AG20443 (cell line): Measurements from ENCODE around the gene DYNLT4.
"Not testable (repeated sequence)": the region's sequence is repeated elsewhere in the genome, so short reads cannot be mapped to it uniquely, and the experiment has no call there.

Source experiments
- DNase-seq: peaks from one replicate; pipeline ENCODE4 v3.0.0; 2012; ENCODE audit warnings: low spot score, mixed read lengths

Gene DYNLT4

DNA sequence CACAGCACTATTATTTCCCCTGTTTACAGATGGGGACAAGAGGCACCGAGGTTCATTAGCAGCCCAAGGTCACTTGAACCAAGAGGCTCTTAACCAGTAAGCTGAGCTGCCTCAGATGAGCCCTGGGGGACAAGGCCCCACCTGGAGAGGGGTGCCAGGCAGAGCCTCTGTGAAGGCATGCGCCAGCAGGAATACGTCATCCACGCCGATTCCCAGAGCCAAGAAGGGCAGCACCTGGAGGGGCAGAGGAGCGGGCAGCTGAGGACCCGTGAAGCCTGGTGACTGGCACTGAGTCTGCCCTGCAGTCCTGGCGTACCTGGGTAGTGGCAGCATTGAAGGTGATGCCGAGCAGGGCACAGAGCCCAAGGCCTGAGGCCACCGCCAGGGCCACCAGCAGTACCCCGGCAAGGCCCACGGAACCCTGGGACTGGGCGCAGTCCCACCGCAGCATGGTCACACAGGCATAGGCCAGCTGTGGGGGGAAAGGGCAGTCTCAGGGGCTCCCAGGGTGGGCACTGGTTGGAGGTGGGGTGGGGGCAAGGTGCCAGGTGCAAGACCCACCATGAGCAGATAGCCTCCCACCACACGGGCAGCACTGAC, 21.8 kb upstream of the DYNLT4 start:
- DNase-seq: no peak

DNA sequence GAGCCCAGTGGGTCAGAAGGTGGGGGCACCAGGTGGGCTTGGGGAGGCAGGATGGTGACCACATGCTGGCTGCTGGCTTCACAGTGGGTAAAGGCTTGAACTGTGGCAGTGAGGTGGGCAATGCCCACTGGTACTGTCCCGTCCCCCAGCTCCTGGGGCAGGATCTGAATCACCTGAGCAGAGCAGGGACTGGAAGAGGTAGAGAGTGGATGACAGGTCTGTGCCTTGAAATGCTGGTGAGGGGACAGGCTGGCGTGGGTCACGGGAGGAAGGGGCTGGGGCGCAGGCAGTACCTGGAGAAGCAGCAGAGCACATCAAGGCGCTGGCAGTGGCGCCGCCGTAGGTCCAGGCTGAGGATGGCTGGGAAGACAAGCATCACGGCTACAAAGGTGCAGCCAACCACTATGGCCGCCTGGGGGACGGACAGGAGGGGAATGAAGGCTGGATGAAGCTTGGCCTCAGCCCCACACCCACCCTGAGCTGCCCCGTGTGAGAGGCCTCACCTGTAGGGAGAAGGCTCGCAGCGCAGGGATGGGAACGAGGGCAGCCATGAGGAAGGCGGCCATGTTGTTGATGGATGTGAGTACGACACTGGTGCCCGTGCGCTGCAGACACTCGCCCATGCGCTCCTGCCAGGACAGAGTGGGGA, 21.0 kb upstream of the DYNLT4 start:
- DNase-seq: no peak

DNA sequence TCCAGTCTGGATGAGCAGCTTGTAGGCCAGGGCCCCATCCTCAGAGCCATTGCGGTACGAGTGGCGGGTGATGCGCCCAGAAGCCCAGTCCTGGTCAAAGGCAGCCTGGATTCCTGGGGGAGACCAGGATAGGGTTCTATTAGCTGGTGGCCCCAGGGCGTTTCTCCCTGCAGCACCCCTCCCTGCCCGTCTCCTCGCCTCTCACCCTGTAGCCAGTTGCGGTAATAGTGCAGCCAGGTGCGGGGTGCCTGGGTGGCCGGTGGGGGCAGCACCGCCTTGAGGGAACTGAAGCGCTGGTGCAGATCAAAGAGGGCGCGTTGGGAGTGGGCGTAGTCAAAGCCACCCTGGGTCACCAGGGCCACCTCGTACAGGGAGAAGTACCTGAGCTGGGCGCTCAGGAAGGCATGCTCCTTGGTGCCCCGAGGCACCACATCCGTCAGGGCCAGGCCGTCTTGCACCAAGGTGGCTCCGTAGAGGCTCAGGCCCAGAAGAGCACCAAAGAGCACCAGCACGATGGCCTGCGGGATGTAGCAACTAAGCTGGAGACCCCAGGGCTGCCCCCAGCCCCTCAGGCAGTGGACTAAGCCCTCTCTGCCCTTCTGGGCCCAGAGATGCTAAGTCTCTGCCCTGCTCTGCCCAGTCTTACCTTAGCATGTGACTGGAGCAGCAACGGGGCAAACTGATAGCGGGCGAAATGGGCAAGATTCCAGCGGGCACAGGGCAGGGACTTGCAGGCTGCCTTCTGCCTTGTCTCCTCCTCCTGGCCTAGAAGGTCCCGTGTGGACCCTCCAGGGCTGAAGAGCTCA, 20.2 kb upstream of the DYNLT4 start:
- DNase-seq: no peak

DNA sequence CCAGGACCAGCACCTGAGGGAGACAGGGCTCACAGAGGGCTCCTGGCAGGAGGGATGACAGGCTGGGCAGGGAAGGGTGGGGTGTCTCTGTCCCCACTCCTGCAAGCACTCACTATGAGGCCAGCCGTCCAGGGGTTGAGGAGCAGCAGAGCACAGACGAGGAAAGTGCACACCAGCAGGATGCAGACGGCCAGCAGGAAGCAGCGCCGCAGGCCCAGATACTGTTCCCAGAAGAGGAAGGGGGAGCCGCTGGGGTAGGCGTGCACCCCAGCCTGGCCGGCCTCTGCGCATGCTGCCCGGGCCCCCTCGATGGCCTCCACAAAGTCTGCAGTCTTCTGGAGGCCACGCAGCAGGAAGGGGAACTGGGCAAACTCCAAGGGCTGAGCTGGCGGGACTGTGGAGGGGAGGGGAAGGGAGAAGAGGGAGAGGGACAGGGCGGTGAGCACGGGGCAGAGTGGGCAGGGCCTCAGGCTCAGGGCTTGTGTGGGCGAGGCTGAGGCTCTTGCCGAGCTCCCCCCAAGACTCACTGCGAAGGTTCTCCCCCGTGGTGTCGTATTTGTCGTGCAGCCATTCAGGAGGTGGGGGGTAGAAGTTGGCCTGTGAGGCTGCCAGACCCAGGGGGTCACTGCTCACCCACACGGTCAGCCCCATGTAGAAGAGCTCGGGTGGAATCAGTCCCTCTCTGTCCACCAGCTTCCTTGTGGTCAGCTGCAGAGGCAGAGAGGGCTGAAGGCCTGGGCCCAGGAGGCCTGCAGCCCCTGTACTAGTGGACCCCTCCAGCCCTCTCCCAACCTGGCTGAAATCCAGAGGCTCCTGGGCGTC, 19.4 kb upstream of the DYNLT4 start:
- peak; percentile 17 for DNase-seq

DNA sequence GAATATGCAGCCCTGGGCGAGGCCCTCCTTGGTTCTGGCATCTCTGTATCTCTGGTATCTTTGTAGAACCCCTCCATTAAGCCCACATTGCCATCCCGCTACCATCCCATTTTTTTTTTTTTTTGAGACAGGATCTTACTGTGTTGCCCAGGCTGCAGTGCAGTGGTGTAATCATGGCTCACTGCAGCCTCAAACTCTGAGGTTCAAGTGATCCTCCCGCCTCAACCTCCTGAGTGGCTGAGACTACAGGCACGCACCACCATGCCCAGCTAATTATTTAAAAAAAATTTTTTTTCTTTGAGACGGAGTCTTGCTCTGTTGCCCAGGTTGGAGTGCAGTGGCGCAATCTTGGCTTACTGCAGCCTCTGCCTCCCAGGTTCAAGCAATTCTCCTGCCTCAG, 17.2 kb upstream of the DYNLT4 start:
- DNase-seq: not testable (repeated sequence)

DNA sequence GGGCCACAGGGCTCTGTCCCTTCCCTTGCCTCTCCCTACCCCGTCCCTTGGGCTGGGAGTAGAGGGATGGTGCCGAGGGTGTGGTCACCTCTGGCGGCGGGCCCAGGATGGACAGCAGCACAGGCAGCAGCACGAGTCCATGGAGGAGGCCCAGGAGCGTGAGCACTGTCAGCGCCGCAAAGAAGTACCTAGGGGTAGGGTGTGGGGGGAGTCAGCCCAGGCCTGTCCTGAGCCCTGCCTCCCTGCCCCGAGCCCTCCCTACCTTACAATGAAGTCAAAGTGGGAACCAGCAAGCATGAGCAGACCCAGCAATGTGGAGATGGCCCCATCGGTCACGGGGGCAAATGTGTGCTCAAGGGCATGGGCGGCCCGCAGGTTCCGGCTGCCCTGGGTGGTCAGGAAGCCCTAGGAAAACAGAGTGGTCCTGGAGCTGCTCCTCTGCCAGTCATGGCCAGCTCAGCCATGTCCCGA, 15.9 kb upstream of the DYNLT4 start:
- peak; percentile 17 for DNase-seq

DNA sequence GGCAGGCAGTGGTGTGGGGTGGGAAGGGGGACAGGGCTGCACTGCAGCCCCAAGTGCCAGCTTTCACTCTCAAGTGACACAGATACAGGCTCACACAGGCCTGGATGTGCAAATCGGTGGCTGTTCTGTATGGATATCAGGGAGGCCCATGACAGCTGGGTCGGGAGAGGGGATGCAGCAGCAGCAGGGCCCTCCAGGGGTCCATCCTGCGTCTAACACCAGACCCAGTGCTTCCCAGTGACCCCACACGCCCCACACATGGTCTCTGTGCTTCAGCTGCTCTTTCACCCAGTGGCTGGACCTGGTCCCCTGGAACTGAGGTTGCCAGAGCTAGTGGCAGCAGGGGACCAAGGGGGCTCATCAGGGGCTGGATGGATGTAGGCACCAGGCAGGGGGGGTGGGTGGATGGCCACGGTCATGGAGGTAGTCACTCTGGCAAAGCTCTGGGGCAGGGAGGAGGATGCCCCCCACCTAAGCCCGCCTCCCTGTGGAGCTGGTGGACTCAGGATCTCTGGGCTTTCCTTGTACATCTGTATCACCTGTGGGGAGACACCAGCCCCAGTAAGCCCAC, 15.1 kb upstream of the DYNLT4 start:
- no peak for DNase-seq

DNA sequence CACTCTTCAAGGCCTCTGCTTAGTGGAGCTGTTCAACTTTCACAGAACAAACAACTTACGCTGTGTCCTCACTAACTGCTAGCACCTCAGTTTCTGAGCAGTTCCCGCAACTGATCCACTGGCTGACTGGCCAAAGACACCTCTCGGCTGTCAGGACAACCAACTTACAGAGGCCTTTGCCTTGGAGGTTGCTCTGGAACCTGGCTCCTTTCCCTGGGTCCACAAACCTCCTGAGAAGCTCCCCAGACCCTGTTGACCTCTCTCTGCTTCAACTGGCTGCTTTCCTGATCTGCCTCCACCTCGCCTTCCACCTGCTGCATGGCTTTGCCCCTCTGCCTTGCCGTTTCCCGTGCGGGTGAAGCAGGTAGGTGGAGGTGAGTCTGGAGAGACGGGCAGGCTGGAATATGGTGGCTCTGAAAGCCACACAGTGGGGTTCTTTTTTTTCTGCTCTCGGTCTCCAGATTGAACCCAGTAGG, 14.1 kb upstream of the DYNLT4 start:
- no peak for DNase-seq

DNA sequence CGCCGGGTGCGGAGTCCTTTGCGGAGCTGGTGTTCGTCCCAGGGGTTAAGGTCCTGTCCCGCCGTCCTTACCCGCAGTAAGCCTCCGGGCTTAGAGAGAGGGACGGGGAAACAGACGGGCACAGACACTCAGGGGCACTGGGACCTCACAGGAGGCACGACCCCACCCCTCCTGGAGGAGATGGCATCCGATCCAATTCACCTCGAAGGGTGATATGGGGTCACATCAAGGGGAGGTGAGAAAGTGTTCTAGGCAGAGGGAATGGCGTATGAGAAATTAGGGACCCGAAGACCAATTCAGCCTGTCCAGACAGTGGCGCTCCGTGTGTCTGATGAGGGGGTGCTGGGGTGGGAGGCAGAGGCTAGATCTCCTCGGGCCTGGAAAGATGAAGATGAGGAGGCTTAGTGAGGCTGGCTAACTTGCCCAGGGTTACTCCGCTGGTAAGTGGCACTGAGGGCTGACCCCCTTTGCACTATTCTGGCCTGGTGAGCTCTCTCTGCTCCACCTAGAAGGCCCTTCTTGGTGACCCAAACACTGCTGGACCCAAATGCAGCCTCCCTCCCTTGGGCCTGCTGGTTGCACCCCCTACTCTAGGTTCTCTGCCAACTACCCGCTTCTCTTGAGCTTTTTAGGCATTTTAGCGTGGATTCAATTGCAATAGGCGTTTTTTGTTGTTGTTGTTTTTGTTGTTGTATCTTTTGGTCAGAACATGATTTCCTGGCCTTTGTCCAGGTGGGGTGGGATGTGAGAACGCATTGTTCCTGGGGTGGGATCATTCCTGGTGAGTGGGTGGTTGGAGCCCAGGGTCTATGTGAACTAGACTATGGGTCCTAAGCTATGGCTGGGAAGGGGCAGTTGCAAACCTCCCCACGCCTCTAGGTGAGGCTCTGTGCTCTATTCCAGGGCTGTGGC, 13.4 kb upstream of the DYNLT4 start:
- no peak for DNase-seq

DNA sequence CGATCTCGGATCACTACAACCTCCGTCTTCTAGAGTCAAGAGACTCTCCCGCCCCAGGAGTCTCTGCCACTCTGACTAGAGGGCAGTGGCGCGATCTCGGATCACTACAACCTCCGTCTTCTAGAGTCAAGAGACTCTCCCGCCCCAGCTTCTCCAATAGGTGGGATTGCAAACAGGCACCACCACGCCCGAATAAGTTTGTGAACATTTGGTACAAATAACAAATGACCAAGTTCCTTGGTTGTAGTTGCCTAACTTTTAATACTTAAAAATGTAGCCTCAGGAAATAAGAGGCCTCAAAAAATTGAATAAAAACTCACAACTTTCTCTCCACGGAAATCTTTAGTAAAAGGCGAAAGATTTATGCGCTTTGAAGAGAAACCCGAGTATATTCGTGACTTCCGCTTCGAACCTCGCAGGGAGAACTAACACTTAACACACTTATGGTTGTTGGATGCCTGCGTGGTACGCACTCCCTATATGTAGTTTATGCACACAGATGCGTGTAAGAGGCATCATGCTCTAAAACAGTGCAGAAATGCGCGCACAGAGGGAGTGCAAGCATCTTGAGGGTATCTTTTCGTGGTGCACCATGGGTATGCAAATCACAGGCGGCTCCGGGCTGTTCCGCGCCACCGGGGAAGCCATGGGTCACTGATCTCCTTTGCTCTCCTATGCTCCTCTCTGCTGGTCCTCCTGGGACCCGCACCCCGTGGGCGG, 12.6 kb upstream of the DYNLT4 start:
- DNase-seq: peak; percentile 85

DNA sequence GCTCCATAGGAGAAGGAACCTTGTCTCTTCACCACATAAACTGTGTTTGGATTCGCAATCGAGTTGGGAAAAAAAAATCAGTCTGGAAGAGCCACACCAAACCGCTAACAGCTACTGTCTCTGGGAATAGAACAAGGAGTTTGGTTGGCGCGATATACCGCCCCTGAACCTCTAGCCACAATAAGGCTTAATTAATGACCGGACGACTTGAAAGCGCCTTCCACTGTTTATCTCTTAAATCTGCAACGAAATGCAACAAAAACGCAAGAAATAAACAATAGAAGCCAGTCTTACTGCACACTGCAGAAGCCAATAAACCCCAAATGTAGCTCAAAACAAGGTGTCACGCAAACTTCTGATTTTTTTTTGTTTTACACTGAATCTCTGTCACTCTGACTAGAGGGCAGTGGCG, 12.1 kb upstream of the DYNLT4 start:
- no peak for DNase-seq

DNA sequence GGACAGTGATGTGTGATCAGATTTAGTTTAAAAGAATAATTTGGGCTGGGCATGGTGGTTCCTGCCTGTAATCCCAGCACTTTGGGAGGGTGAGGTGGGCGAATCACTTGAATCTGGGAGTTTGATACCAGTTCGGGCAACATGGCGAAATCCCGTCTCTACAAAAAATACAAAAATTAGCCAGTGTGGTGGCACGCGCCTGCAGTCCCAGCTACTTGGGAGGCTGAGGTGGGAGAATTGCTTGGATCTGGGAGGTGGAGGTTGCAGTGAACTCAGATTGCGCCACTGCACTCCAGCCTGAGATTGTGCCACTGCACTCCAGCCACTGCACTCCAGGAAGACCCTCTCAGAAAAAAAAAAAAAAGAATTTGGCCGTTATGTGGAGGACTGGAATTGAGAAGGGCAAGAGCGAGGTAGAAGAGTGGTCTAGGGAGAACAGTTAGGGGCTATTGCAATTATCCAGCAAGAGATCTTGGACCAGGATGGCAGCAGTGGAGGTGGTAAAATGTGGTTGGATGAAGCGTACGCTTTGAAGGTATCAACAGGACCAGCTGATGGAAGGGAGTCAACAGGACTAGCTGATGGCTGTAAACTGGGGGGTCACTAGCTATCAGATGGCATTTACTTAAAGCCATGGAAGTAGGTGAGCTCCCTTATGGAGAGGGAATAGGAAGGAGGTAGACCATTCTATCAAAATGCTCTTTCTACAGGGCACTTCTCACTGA, 10.8 kb upstream of the DYNLT4 start:
- DNase-seq: no peak

DNA sequence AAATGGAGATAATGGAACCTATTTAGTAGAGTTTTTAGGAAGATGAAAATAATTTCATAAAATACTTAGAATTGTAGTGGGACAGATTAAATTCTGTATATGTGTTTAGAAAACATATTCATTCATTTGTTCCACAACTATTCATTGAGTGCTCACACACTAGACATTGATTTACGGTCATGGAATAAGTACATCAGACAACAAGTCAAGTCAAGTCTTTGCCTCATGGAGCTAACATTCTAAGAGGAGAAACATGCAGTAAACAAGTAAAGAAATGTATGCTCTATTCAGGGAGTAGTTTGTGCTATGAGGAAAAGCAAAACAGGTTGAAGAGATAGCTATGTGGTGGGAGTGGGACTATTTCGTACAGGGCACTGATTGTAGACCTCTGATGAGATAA, 10.2 kb upstream of the DYNLT4 start:
- DNase-seq: no peak

DNA sequence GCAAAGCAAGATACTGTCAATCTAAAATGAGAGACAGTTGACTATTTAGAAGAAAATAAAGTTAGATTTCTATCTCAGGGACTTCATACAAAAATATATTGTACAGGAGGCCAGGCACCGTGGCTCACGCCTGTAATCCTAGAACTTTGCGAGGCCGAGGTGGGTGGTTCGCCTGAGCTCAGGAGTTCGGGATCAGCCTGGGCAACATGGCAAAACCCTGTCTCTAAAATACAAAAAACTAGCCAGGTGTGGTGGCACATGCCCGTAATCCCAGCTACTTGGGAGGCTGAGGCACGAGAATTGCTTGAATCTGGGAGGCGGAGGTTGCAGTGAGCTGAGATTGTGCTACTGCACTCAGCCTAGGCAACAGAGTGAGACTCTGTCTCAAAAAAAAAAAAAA, 8.8 kb upstream of the DYNLT4 start:
- not testable (repeated sequence) for DNase-seq

DNA sequence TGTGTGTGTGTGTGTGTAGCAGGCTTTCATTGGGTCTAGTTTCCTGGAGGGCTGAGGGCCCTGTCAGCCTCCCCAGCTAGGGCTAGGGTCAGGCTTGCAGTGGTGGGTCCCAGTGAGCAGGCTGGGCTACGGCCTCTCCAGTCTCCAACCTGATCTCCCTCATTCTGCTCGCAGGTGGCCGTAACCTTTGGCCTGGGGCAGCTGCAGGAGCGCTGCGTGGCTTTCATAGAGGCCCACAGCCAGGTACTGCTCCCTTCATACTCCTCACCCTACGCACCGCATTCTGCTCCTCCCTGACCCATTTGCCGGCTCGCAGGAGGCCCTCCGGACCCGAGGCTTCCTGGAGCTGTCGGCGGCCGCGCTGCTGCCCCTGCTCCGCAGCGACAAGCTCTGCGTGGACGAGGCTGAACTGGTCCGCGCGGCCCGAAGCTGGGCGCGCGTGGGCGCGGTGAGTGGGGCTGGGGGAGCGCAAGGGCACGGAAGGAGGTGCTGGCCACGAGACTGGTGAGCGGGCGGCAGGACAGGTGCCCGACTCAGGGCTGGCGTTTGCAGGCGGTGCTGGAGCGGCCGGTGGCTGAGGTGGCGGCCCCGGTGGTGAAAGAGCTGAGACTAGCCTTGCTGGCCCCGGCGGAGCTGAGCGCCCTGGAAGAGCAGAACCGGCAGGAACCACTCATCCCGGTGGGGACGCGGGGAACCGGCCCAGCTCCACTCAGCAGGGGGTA, 5.8 kb upstream of the DYNLT4 start:
- no peak for DNase-seq

DNA sequence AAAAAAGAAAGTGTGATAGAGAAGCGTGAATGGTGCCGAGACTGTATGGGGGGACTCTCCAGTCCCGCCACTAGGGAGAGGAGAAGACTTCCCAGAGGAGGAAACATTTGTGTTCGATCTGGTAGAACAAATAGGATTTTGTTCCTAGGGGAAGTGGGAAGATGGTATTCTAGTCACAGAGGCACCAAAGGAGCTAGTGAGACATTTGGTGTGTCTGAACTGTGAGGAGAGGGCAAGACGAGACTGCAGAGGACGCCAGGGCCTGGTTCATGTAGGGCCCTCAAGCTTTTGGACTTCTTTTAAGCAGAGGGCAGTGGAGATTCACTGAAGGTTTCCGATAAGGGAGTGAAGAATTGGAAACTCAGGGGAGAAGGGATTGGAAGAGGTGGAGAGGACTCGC, 4.1 kb upstream of the DYNLT4 start:
- DNase-seq: no peak

DNA sequence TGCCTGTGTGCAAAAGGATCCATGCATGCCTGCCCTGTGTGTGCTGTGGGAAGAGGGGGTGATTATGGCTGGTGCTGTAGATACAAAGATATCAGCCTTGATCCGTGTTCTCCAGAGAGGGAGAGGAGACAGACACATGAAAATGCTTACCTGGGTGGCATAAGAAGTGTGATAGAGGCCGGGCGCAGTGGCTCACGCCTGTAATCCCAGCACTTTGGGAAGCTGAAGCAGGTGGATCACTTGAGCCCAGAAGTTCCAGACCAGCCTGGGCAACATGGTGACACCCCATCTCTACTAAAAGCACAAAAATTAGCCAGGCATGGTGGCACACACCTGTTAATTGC, 3.6 kb upstream of the DYNLT4 start:
- not testable (repeated sequence) for DNase-seq

DNA sequence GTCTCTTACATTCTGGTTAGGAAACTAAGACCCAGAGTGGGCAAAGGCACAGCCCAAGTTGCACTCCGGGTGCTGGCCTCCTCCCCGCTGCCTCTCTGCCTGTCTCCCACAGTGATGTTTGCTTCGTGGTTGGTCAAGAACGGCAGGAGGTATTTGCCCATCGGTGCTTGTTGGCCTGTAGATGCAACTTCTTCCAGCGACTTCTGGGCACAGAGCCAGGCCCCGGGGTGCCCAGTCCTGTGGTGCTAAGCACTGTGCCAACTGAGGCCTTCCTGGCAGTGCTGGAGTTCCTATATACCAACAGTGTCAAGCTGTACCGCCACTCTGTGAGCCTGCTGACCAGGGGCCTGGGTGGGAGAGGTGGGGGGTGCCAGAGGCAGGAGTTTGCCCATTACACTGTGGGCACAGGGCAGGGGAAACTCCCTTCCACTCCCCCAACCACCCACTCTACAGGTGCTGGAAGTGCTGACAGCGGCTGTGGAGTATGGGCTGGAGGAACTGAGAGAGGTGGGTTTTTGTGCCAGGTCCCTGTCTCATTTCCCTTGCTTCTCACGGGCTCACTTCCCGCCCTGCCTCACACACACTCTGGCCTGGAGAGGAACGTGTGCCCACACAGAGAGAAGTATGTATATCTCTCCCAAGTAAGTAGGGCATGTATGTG, 3.1 kb upstream of the DYNLT4 start:
- peak; percentile 11 for DNase-seq
